A673 (cell line): ENCODE results near the gene CPED1. TPM values are rescaled to one million over a fixed set of nuclear protein-coding genes. Genes with fewer than 3 reads are reported as not detected.

Experiments
- BruUV-seq: library from RNA; stranded (reverse); fragments of 400-500 nt; replicated peaks from 2 replicates; lab custom pipeline; 2021; lab: Mats Ljungman, UMichigan
- CTCF ChIA-PET: fragments of 300-600 bp; sonication (Branson Sonifier 250); formaldehyde crosslinking; loops from one replicate; lab custom pipeline; 2022; ENCODE audit warnings: antibody characterized with exemption; lab: Charles Lee
- POLR2A ChIA-PET: fragments of 300-600 bp; sonication (Branson Sonifier 250); formaldehyde crosslinking; loops from one replicate; lab custom pipeline; 2022; ENCODE audit warnings: antibody characterized with exemption; ENCODE audit not compliant: low non-redundant PET; lab: Charles Lee
- DNase-seq: peaks from one replicate; pipeline ENCODE4 v3.0.0-alpha.2; 2015; ENCODE audit warnings: low spot score
- H3K27ac ChIP-seq: fragments of 200-600 bp; sonication (generic); 2 replicates; pipeline ENCODE4 v1.5.1; 2016; ENCODE audit warnings: mixed run types, low read depth, mild to moderate bottlenecking, mixed read lengths, antibody characterized with exemption, low read length; ENCODE audit not compliant: poor library complexity, severe bottlenecking
- H3K27me3 ChIP-seq: fragments of 200-600 bp; sonication (generic); replicated peaks from 2 replicates; pipeline ENCODE4 v1.6.1; 2017; ENCODE audit warnings: mixed run types, low read depth, mild to moderate bottlenecking, mixed read lengths, antibody characterized with exemption, low read length; ENCODE audit not compliant: insufficient read depth, poor library complexity
- H3K36me3 ChIP-seq: fragments of 200-600 bp; sonication (generic); 2 replicates; pipeline ENCODE4 v1.6.1; 2016; ENCODE audit warnings: mixed run types, mild to moderate bottlenecking, mixed read lengths, antibody characterized with exemption, low read length; ENCODE audit not compliant: insufficient read depth, poor library complexity, severe bottlenecking
- H3K4me1 ChIP-seq: fragments of 200-600 bp; sonication (generic); 2 replicates; pipeline ENCODE4 v1.6.1; 2017; ENCODE audit warnings: mixed run types, mild to moderate bottlenecking, mixed read lengths, antibody characterized with exemption, low read length; ENCODE audit not compliant: insufficient read depth, poor library complexity, severe bottlenecking
- H3K4me3 ChIP-seq: fragments of 200-600 bp; sonication (generic); 2 replicates; pipeline ENCODE4 v1.5.1; 2016; ENCODE audit warnings: low read depth, mixed run types, mild to moderate bottlenecking, mixed read lengths, low read length; ENCODE audit not compliant: poor library complexity, severe bottlenecking
- H3K9me3 ChIP-seq: fragments of 200-600 bp; sonication (generic); 2 replicates; pipeline ENCODE4 v1.6.1; 2016; ENCODE audit warnings: mixed run types, low read depth, mild to moderate bottlenecking, mixed read lengths, antibody characterized with exemption, low read length; ENCODE audit not compliant: poor library complexity, severe bottlenecking
- CTCF ChIP-seq: fragments of 300-800, 200-600 bp; sonication (generic); conservative IDR thresholded peaks from 2 replicates; pipeline ENCODE4 v1.5.1; 2017; ENCODE audit warnings: low read depth, mild to moderate bottlenecking, antibody characterized with exemption, low read length, moderate library complexity, mixed read lengths
- EZH2 ChIP-seq: fragments of 200-600 bp; sonication (generic); IDR thresholded peaks from 2 replicates; pipeline ENCODE4 v1.6.1; 2017; ENCODE audit warnings: borderline replicate concordance, low read depth, mild to moderate bottlenecking, mixed read lengths, antibody characterized with exemption, low read length; ENCODE audit not compliant: poor library complexity, severe bottlenecking
- intact Hi-C: fragments of 100-400 bp; cut with micrococcal nuclease; formaldehyde crosslinking; loops from one replicate; pipeline ENCODE4 v1.10.0; 2022; ENCODE audit not compliant: unreplicated experiment
- total RNA-seq: library from RNA; stranded (reverse); gene quantifications from 2 replicates; pipeline ENCODE4 v1.2.3, GENCODE V29; 2021

The CPED1 gene
- total RNA-seq, 1 experiment from 2014 or later: 0.15 TPM

- no peak for DNase-seq
- no peaks in the 10 kb centered on the region for H3K36me3 ChIP-seq
- no TSS peak for BruUV-seq
- no peak overlapping the region for H3K27ac ChIP-seq
- ChIA-PET CTCF (no interaction called here), POLR2A (no interaction called here)
- H3K27me3 ChIP-seq: no peaks in the 10 kb centered on the region
- intact Hi-C loops: no loop called here
- H3K9me3 ChIP-seq: no peaks in the 10 kb centered on the region
- TF ChIP-seq EZH2 (no peak), CTCF (no peak)
- no peak overlapping the region for H3K4me3 ChIP-seq
- H3K4me1 ChIP-seq: no peaks in the 10 kb centered on the region
Measured at GRCh38 chr7:121015560-121015959, 27.0 kb downstream of the CPED1 start.

- CTCF ChIA-PET: no interaction called here
- DNase-seq: no peak
- BruUV-seq: no TSS peak
Measured at GRCh38 chr7:121016966-121017365, 28.5 kb downstream of the CPED1 start.

GRCh38 chr7:121017586-121017985, 29.1 kb downstream of the CPED1 start:
- ChIA-PET CTCF (no interaction called here), POLR2A (no interaction called here)
- Histone ChIP-seq H3K4me1 (no peaks in the 10 kb centered on the region), H3K27me3 (no peaks in the 10 kb centered on the region), H3K4me3 (no peak overlapping the region), H3K9me3 (no peaks in the 10 kb centered on the region), H3K27ac (no peak overlapping the region), H3K36me3 (no peaks in the 10 kb centered on the region)
- intact Hi-C loops: no loop called here
- TF ChIP-seq CTCF (no peak), EZH2 (no peak)
- no TSS peak for BruUV-seq
- no peak for DNase-seq

More at GRCh38 chr7:121016966-121017365, 28.5 kb downstream of the CPED1 start:
- Histone ChIP-seq H3K9me3 (no peaks in the 10 kb centered on the region), H3K4me3 (no peak overlapping the region), H3K27ac (no peak overlapping the region), H3K4me1 (no peaks in the 10 kb centered on the region), H3K36me3 (no peaks in the 10 kb centered on the region), H3K27me3 (no peaks in the 10 kb centered on the region)
- POLR2A ChIA-PET: no interaction called here
- TF ChIP-seq EZH2 (no peak), CTCF (no peak)
- intact Hi-C loops: no loop called here
